GM18867 (cell line): ENCODE results near the gene ADARB2.
A peak's percentile ranks its signal among the peaks of the same experiment; 100 is the strongest.

Experiments
- ATAC-seq: cut with Tn5 transposase; IDR thresholded peaks from one replicate; pipeline ENCODE4 v1.9.1; 2021; ENCODE audit warnings: mild to moderate bottlenecking, moderate library complexity; ENCODE audit not compliant: unreplicated experiment

Gene ADARB2

GRCh38 chr10:1736144-1736971 lies 967 bp downstream of the ADARB2 start:
- ATAC-seq = no peak

- no peak for ATAC-seq
Measured at GRCh38 chr10:1735562-1735961, 1.8 kb downstream of the ADARB2 start.

GRCh38 chr10:1734288-1734687 lies 3.0 kb downstream of the ADARB2 start:
- no peak for ATAC-seq

GRCh38 chr10:1733720-1734119 lies 3.6 kb downstream of the ADARB2 start:
- no peak for ATAC-seq

DNA sequence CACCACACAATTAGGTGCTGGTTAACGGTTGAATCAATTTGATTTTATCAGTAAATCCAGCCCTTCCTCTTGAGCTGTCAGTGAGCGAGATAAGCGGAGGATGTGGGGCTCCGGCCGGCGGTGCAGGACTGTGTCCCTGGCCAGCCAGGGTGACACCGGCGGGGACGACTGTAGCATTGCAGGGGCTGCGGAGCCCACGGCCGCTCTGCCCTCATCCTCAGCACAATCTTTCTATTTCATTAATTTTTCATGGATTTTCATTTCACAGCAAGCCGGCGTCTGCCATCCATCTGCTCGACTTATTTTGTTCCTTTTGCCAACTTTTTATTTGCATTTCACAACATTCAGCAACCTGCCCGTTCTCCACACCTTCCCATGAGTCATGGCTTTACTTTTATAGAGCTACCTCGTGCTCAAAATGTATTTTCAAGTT lies 4.7 kb downstream of the ADARB2 start:
- ATAC-seq = no peak

DNA sequence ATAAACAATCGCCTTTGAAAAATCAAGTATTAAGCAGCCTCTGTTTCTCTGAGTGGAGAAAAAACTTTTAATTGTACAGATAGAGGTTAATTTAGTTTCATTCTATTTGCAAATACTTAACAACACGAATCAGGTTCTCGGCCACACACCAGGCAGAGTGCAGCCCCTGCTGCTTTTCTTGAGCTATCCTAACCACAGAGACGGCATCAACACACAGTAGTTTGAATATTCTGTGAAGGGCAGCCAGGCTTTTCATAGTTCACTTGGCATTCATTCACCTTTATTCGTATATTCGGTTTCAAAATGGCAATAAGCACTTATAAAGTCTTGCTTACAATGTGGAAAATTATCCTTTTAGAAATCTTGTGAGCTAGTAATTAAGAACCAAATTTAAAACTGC lies 5.7 kb downstream of the ADARB2 start:
- ATAC-seq = no peak

DNA sequence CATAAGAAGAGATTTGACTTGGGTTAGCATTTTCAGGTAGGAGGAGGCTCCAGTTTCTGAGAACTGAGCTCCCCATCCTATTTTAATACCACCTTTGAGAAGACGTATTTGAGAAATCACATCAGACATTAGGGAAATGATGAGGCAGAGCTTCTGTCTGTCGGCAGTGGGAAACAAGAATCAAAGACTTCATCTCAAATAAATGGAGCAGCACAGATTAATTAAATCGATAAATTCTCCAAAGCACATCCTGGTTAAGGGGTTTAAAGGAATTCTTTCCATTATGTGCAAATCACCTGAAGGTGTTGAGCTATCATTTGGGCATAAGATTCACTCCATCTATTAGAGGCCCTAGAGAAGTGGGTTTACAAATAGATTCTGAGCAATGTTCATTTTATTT lies 7.6 kb downstream of the ADARB2 start:
- ATAC-seq = no peak

DNA sequence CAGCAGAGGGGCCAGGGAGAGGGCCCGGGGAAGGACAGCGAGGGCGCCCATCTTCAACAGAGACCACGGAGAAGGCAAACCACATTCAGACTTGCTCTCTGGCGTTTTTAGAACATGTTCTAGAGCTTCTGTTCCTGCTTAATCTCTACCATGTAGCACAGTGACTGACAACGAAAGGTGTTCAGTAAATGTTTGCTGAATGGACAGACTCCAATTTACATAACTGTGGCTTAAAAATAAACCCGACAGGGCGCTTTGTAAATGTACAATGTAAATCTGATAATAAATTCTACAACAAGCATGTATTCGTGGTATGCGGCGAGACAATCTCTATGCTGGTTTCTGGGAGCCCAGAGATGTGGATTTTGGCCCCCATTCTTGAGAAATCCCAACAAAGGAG lies 10.5 kb downstream of the ADARB2 start:
- ATAC-seq = no peak

DNA sequence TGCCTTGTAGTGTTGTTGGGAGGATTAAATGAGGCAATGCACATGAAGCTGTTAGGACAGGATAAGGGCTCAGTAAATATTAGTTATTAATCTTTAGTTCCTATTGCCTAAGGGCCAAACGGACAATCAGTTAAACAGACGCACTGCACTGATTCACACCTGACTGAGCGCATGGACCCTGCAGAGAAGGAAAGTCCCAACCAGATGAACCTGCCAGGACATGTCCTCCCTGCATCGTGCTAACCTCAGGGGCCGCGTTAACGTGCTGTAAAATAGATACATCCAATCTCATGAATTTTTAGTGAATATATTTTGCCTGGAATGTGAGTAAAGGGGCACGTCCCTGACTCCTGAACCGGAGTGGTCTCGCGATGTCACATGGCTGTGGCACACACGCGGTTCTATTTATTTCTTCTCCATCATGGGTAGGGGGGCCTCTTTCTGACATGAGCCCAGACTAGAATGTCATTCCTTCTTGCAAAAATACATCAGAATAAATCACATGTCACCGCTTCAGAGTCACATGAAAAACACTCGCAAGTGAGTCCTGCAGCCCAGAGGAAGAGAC lies 12.3 kb downstream of the ADARB2 start:
- no peak for ATAC-seq

GRCh38 chr10:1716839-1717238 lies 20.5 kb downstream of the ADARB2 start:
- ATAC-seq = no peak

DNA sequence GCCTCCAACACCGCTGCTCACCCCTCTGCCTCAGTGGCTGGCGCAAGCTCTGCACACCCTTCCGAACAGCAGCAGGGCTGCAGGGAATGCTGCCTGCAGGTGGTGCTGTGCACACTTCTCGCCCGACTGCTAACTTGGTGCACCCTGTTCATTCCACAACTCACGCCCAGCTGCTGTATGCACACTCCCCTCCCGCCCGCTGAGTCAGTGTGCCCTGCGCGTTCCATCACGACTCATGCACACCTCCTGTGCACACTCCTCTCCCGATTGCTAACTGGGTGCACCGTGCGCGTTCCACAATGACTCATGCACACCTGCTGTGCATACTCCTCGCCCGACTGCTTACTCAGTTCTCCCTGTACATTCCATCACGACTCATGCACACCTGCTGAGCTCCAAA lies 21.5 kb downstream of the ADARB2 start:
- peak; percentile 82 for ATAC-seq

GRCh38 chr10:1712944-1713671 lies 24.2 kb downstream of the ADARB2 start:
- no peak for ATAC-seq

DNA sequence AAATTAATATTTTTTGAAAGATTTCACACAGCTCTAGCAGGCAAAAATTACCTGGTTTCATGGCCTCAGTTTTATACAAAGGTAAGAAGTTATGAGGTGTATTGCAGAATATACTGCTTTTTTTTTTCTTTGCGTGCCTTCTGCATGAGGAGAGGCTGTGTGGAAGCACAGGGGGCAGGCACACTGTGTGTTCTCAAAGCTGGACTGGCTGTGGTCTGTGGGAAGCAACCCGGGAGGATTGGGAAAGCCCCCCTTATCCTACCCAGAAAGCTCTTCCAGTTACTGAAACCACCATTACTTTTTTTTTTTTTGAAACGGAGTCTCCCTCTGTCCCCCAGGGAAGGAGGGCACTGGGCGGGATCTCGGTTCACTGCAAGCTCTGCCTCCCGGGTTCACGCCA lies 25.0 kb downstream of the ADARB2 start:
- ATAC-seq = no peak

DNA sequence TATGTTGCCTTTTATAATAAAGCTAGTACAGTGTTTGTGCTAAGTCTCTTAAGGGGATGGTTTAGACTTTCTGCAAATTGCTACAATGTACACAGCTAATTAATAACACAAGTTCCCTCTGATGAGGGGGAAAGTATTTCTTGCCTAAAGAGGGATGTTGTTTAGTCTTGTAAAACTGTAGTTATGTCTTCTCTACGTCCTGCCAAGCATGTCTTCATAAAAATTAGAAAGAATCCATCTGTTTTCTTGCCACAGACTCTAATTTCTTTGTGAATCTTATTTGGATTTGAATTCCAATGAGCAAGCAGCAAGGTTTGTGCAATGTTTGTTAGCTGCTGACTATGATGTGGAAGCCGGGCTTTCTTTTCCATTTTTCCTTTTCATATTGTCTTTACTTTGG lies 28.2 kb downstream of the ADARB2 start:
- no peak for ATAC-seq

DNA sequence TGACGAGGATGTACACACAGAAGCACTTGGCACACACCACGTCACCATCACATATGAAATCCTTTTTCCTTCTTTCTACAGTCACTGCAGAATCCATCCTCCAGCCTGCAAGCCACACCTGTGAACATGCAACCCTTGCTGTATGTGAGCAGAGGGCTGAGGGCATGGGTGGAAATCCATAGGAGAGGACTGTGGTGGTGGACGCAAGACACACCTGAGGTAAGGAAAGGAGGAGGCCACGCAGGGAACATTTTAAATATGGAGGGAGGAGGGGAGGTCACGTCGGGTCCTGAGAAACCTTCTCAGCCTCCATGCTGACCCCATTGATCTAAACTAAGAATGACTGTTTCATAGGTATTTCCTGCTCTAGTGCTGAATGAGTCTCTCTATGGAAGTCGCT lies 28.6 kb downstream of the ADARB2 start:
- ATAC-seq = no peak

DNA sequence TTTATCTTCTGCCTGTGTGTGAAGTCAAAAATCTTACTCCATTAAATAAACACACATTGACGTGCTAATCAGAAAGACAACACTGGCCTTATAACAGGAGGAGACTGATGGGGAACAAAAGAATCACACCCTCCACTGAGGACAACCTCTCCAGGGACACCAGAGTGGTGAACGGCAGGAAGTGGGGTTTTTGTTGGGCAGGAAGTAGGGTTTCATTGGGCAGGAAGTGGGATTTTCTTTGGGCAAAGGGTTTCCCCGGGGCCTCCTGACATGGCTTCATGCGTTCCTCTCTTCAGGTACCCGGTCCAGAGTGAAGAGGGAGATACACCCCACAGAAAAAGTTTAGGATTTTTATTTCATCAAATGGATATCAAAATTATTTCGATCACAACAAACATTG lies 30.6 kb downstream of the ADARB2 start:
- ATAC-seq = no peak

DNA sequence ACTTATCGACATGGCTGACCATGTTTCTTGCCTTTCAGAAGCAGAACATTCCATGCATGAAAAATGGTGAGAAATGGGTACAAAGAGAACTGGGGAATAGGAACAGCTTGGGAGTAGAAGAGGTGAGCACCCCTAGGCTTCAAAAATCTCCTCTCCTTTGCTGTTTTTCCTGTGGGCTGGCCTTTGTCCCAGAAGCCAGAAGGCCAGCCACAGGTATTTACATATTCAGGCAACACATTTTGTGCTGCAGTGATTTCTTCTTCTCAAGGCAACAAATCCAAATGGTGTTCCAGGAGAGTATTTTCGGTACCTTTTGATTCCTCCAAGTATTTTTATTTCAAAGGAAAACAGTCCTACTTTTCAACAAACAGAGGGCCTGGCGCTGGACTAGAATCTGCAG lies 31.1 kb downstream of the ADARB2 start:
- no peak for ATAC-seq

- ATAC-seq = no peak
Measured at GRCh38 chr10:1698185-1698584, 39.1 kb downstream of the ADARB2 start.

DNA sequence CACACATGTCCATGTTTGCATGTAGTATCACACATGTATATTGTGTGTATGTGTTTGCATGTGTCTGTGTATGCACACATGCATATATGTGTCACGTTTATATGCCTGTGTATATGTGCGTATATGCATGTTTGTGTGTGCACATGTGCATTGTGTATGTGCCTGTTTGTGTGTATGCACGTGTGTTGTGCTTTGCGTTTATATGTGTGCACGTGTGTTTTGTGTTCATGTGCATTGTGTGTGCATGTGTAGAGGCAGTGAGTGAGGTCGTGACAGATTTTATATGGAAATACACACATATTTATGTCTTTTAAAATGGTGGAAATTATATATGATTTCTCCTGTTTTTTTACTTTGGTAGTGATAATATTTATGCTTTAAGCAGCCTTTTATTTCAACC lies 41.2 kb downstream of the ADARB2 start:
- no peak for ATAC-seq

GRCh38 chr10:1690086-1690485 lies 47.2 kb downstream of the ADARB2 start:
- no peak for ATAC-seq

DNA sequence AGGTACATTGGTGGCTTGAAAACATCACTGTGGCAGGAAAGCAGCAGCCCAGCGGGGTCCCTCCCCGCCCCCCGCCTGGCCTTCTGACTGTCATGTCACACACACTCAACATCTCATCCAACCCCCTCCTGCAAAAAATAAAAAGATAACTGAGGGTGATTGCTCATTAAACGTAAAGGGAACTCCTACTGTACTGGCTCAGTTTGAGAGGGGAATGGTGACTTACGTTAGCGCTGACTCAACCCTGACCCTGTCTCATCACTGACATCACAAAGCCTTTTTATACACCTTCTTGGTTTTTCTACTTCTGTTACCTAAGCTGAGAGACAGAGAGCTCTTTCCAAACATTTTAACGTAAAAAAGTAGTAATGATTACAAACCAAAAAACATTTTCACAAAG lies 48.8 kb downstream of the ADARB2 start:
- ATAC-seq = no peak

DNA sequence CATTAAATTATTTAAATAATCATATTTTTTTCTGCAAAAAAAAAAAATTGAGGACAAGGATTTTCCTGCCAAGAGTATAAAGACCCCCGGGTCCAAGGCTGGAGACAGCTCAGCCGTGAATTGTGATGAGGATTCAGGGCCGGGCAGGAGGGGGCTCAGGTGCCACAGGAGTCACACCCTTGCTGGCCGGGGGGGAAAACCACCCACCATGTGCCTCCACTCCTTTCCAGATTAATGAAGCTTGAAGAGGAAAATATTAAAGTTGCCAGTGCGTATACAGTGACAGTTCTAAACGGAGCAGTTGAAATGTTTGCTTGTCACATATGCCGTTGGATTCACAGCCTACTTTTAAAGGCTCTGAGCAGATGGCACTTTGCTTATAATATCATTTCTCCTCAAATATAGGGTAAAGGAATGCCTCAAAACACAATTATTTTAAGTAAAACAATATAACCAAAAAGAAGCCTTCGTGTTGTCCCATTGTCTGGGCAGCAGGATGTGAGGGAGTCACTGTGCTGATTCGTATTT lies 49.6 kb downstream of the ADARB2 start:
- no peak for ATAC-seq
